ENCODE measurements around the gene GIMD1. TPM values are rescaled to one million over a fixed set of nuclear protein-coding genes. Genes with fewer than 3 reads are reported as not detected.

GIMD1 gene
- total and polyA plus RNA-seq, 2 experiments from 2014 or later: not detected

DNA sequence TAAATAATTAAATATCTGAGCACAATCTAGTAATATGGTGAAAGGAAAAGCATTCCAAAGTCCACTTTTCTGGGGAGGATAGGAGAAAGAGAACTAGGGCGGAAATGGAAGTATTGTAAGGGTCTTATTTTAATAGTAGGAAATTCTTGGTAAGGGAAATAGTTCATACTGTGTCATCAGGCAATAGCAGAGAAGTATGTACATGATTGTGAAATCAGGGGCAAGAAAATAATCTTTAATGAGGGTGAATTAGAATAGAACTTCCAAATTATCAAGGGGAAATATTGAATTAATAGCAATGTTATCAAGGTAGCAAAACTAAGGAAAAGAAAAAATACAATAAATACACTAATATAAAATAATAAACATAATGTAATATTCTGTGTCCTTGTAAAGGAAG is 14.8 kb downstream of the GIMD1 start:
- no peak for TF ChIP-seq CREB1 (CRISPR knock-in tag; IDR thresholded peaks at IDR 0.05; ENCODE audit: low read depth)
- Histone ChIP-seq H3K4me3 (no peak overlapping the region), H3K27me3 (ENCODE audit: insufficient read depth) (no peaks in the 10 kb centered on the region), H2AFZ (no peak overlapping the region), H3F3A (replicated peaks; ENCODE audit: low read depth) (no peaks in the 10 kb centered on the region), H4K20me1 (replicated peaks; ENCODE audit: insufficient read depth) (no peaks in the 10 kb centered on the region), H3K9me2 (ENCODE audit: insufficient read depth) (no peaks in the 10 kb centered on the region), H3K27ac (ENCODE audit: low read depth) (no peak overlapping the region), H3K79me2 (replicated peaks; ENCODE audit: insufficient read depth) (no peaks in the 10 kb centered on the region), H3K4me2 (no peak overlapping the region), H3K36me3 (ENCODE audit: insufficient read depth) (no peaks in the 10 kb centered on the region), H3K4me1 (ENCODE audit: insufficient read depth) (no peaks in the 10 kb centered on the region)
- Mint-ChIP-seq H3K36me3 (ENCODE audit: low read depth) (no peaks in the 10 kb centered on the region), H3K27ac (no peak overlapping the region), H3K9me3 (no peaks in the 10 kb centered on the region), H3K27me3 (ENCODE audit: insufficient read depth, low read depth, poor library complexity) (no peaks in the 10 kb centered on the region), H3K4me3 (no peak overlapping the region), H3K4me1 (peaks cover 2% of the 10 kb centered on the region; the same call in 1 of the 3 replicates)
- DNase-seq (ENCODE audit: low spot score) (no peak), ATAC-seq (no peak)

- Mint-ChIP-seq H3K4me1 (no peaks in the 10 kb centered on the region; the same call in 2 of the 3 replicates), H3K9me3 (no peaks in the 10 kb centered on the region), H3K36me3 (ENCODE audit: low read depth) (no peaks in the 10 kb centered on the region), H3K27ac (no peak overlapping the region), H3K4me3 (no peak overlapping the region), H3K27me3 (ENCODE audit: insufficient read depth, low read depth, poor library complexity) (no peaks in the 10 kb centered on the region)
- Histone ChIP-seq H4K20me1 (replicated peaks; ENCODE audit: insufficient read depth) (no peaks in the 10 kb centered on the region), H3K36me3 (ENCODE audit: insufficient read depth) (peaks cover 7% of the 10 kb centered on the region; the same call in 1 of the 2 replicates), H3K79me2 (replicated peaks; ENCODE audit: insufficient read depth) (no peaks in the 10 kb centered on the region), H3K4me2 (no peak overlapping the region), H3K27me3 (ENCODE audit: insufficient read depth) (no peaks in the 10 kb centered on the region), H3K27ac (ENCODE audit: low read depth) (no peak overlapping the region), H3F3A (replicated peaks; ENCODE audit: low read depth) (no peaks in the 10 kb centered on the region), H2AFZ (no peak overlapping the region), H3K9me2 (ENCODE audit: insufficient read depth) (no peaks in the 10 kb centered on the region), H3K4me3 (no peak overlapping the region), H3K4me1 (ENCODE audit: insufficient read depth) (no peaks in the 10 kb centered on the region)
- no peak for ATAC-seq
- DNase-seq (ENCODE audit: low spot score): no peak
- TF ChIP-seq JUNB (IDR thresholded peaks at IDR 0.05; ENCODE audit: unreplicated experiment): no peak
- TF ChIP-seq, protein P1, sequence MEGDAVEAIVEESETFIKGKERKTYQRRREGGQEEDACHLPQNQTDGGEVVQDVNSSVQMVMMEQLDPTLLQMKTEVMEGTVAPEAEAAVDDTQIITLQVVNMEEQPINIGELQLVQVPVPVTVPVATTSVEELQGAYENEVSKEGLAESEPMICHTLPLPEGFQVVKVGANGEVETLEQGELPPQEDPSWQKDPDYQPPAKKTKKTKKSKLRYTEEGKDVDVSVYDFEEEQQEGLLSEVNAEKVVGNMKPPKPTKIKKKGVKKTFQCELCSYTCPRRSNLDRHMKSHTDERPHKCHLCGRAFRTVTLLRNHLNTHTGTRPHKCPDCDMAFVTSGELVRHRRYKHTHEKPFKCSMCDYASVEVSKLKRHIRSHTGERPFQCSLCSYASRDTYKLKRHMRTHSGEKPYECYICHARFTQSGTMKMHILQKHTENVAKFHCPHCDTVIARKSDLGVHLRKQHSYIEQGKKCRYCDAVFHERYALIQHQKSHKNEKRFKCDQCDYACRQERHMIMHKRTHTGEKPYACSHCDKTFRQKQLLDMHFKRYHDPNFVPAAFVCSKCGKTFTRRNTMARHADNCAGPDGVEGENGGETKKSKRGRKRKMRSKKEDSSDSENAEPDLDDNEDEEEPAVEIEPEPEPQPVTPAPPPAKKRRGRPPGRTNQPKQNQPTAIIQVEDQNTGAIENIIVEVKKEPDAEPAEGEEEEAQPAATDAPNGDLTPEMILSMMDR (conservative IDR thresholded peaks at IDR 0.05; ENCODE audit: low read depth in 2 of 2): no peak
- no peak for TF ChIP-seq STAT1 (IDR thresholded peaks at IDR 0.05; ENCODE audit: unreplicated experiment)
- TF ChIP-seq, protein P2, sequence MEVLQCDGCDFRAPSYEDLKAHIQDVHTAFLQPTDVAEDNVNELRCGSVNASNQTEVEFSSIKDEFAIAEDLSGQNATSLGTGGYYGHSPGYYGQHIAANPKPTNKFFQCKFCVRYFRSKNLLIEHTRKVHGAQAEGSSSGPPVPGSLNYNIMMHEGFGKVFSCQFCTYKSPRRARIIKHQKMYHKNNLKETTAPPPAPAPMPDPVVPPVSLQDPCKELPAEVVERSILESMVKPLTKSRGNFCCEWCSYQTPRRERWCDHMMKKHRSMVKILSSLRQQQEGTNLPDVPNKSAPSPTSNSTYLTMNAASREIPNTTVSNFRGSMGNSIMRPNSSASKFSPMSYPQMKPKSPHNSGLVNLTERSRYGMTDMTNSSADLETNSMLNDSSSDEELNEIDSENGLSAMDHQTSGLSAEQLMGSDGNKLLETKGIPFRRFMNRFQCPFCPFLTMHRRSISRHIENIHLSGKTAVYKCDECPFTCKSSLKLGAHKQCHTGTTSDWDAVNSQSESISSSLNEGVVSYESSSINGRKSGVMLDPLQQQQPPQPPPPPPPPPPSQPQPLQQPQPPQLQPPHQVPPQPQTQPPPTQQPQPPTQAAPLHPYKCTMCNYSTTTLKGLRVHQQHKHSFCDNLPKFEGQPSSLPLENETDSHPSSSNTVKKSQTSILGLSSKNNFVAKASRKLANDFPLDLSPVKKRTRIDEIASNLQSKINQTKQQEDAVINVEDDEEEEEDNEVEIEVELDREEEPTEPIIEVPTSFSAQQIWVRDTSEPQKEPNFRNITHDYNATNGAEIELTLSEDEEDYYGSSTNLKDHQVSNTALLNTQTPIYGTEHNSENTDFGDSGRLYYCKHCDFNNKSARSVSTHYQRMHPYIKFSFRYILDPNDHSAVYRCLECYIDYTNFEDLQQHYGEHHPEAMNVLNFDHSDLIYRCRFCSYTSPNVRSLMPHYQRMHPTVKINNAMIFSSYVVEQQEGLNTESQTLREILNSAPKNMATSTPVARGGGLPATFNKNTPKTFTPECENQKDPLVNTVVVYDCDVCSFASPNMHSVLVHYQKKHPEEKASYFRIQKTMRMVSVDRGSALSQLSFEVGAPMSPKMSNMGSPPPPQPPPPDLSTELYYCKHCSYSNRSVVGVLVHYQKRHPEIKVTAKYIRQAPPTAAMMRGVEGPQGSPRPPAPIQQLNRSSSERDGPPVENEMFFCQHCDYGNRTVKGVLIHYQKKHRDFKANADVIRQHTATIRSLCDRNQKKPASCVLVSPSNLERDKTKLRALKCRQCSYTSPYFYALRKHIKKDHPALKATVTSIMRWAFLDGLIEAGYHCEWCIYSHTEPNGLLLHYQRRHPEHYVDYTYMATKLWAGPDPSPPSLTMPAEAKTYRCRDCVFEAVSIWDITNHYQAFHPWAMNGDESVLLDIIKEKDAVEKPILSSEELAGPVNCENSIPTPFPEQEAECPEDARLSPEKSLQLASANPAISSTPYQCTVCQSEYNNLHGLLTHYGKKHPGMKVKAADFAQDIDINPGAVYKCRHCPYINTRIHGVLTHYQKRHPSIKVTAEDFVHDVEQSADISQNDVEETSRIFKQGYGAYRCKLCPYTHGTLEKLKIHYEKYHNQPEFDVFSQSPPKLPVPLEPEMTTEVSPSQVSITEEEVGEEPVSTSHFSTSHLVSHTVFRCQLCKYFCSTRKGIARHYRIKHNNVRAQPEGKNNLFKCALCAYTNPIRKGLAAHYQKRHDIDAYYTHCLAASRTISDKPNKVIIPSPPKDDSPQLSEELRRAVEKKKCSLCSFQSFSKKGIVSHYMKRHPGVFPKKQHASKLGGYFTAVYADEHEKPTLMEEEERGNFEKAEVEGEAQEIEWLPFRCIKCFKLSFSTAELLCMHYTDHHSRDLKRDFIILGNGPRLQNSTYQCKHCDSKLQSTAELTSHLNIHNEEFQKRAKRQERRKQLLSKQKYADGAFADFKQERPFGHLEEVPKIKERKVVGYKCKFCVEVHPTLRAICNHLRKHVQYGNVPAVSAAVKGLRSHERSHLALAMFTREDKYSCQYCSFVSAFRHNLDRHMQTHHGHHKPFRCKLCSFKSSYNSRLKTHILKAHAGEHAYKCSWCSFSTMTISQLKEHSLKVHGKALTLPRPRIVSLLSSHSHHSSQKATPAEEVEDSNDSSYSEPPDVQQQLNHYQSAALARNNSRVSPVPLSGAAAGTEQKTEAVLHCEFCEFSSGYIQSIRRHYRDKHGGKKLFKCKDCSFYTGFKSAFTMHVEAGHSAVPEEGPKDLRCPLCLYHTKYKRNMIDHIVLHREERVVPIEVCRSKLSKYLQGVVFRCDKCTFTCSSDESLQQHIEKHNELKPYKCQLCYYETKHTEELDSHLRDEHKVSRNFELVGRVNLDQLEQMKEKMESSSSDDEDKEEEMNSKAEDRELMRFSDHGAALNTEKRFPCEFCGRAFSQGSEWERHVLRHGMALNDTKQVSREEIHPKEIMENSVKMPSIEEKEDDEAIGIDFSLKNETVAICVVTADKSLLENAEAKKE (CRISPR knock-in tag; IDR thresholded peaks at IDR 0.05): no peak
- no peak for TF ChIP-seq NANOG (IDR thresholded peaks at IDR 0.05; ENCODE audit: borderline replicate concordance)
- no peak for TF ChIP-seq ZNF331 (CRISPR knock-in tag; IDR thresholded peaks at IDR 0.05; ENCODE audit: low read depth)
- no peak for TF ChIP-seq EZH2 (IDR thresholded peaks at IDR 0.05; ENCODE audit: low read depth, unreplicated experiment)
- TF ChIP-seq CREB1 (CRISPR knock-in tag; IDR thresholded peaks at IDR 0.05; ENCODE audit: low read depth): no peak
- TF ChIP-seq POLR2AphosphoS5 (IDR thresholded peaks at IDR 0.05; ENCODE audit: low read depth): no peak
- TF ChIP-seq EZH2phosphoT487 (IDR thresholded peaks at IDR 0.05; ENCODE audit: unreplicated experiment): no peak
- no peak for TF ChIP-seq REST (IDR thresholded peaks at IDR 0.05; ENCODE audit: unreplicated experiment)
Observed at GRCh38 chr4:106351016-106351415, 17.6 kb downstream of the GIMD1 start.

All from GM23338 (cell line).